ENCODE data around the gene IGF1R. TPM values are rescaled to one million over a fixed set of nuclear protein-coding genes. Genes with fewer than 3 reads are reported as not detected.

IGF1R gene
- total and polyA plus RNA-seq, 2 of the 8 experiments (the other 6 are each of a cell fraction or from before 2014, with no cell fraction given), result 32.9 to 109 TPM

DNA sequence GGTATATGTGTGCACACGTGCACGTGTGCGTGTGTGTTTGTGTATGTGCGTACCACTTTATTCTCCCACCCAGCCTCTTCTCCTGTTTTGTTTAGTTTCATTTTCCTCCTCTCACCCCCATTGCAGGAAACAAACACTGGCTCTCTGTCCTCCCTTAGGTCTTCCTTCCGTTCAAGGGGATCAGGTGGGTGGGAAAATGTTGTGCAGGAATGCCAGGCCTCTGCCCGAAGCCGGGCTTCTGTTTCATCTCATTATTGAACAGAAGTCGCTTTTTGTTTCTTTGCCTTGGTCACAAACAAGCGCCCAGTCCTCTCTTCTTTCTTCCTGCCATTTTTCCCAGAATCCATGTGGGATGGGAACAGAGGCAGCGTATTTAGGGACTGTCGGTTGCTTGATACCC lies 69.6 kb downstream of the IGF1R start:
- Histone ChIP-seq H4K91ac (replicated peaks; ENCODE audit: insufficient read length, low read length) (no peak overlapping the region), H2BK120ac (replicated peaks; ENCODE audit: low read depth, low read length) (no peak overlapping the region), H4K5ac (ENCODE audit: insufficient read length, low read depth, low read length) (no peak overlapping the region), H3K4ac (replicated peaks; ENCODE audit: insufficient read length, low read depth, low read length) (no peak overlapping the region), H2BK15ac (ENCODE audit: low read length) (peak overlapping the region; percentile 34; the same call in 1 of the 2 replicates), H3K23me2 (ENCODE audit: low read depth, low read length) (peaks cover 2% of the 10 kb centered on the region; the same call in 1 of the 2 replicates), H3K27ac (ENCODE audit: low read depth, low read length) (no peak overlapping the region), H3K4me2 (ENCODE audit: insufficient read depth in 1 of 2, low read depth in 2 of 2, low read length in 2 of 2) (peak overlapping the region in 1 of 2 experiments; percentile 53; a peak in 2 of 4 replicates), H4K20me1 (replicated peaks in 1 of 2; ENCODE audit: control insufficient read depth in 1 of 2, insufficient read depth in 2 of 2, low read length in 2 of 2) (peaks cover 25 to 40% of the 10 kb centered on the region in 2 experiments), H3K79me2 (ENCODE audit: control insufficient read depth in 1 of 2, insufficient read depth in 2 of 2, low read length in 2 of 2) (peaks cover 69 to 100% of the 10 kb centered on the region in 2 experiments), H2AFZ (ENCODE audit: low read length) (no peak overlapping the region), H3K4me3 (ENCODE audit: extremely low read depth in 1 of 4, insufficient read depth in 2 of 4, low read depth in 3 of 4, low read length in 4 of 4) (no peak overlapping the region), H3K27me3 (replicated peaks in 1 of 4; ENCODE audit: control insufficient read depth in 3 of 4, extremely low read depth in 1 of 4, insufficient read depth in 3 of 4, low read length in 3 of 4) (no peaks in the 10 kb centered on the region), H2AK5ac (ENCODE audit: low read depth, low read length) (no peak overlapping the region; the same call in 1 of the 2 replicates), H3K4me1 (replicated peaks in 1 of 4; ENCODE audit: control insufficient read depth in 3 of 4, insufficient read depth in 4 of 4, low read length in 3 of 4) (peaks cover 14 to 55% (median 47%) of the 10 kb centered on the region in 4 experiments), H3K23ac (ENCODE audit: insufficient read length) (no peak overlapping the region), H3K9me3 (ENCODE audit: insufficient read depth in 2 of 2, low read depth in 1 of 2, low read length in 1 of 2) (no peaks in the 10 kb centered on the region), H4K8ac (ENCODE audit: extremely low read depth, insufficient read depth, low read length) (no peak overlapping the region), H3K9ac (replicated peaks in 1 of 4; ENCODE audit: extremely low read depth in 1 of 4, low read depth in 3 of 4, low read length in 3 of 4) (no peak overlapping the region), H3K18ac (ENCODE audit: extremely low read depth, low read length) (no peak overlapping the region), H3K14ac (ENCODE audit: insufficient read length) (no peak overlapping the region), H3K36me3 (ENCODE audit: control insufficient read depth in 2 of 4, insufficient read depth in 4 of 4, low read length in 3 of 4) (no peaks in the 10 kb centered on the region), H2BK5ac (ENCODE audit: low read depth, low read length) (no peak overlapping the region), H2BK20ac (ENCODE audit: low read length) (no peak overlapping the region), H3K56ac (replicated peaks; ENCODE audit: insufficient read length, low read depth, low read length) (no peak overlapping the region), H2BK12ac (ENCODE audit: low read depth, low read length) (0 out of 2 replicates have a peak overlapping the region, but pooled peaks have one; percentile 30), H3K79me1 (ENCODE audit: low read depth, low read length) (peaks cover 27% of the 10 kb centered on the region)
- ChIA-PET CTCF (ENCODE audit: partially characterized antibody) (interaction anchor here (1.1 to 1.4 kb wide), 2 partner anchors 23 to 58 kb away, joined by 3 to 4 read pairs; no protein-coding TSS in a partner anchor), POLR2A (ENCODE audit: partially characterized antibody) (interaction anchor here (0.7 kb wide), 1 partner anchor 31 kb away, joined by 3 read pairs; no protein-coding TSS in a partner anchor)
- FAIRE-seq, result no peak
- DNase-seq (ENCODE audit: low read depth in 1 of 2, low spot score in 2 of 2), result no peak
- 79% methylated on average over 11 of the region's 11 CpGs; no CpG with 5 or more reads in 1 of the 2 experiments for WGBS, 2 experiments (ENCODE audit: extremely low coverage in 1 of 2, insufficient coverage in 1 of 2, insufficient read length in 1 of 2, insufficient replicate concordance in 2 of 2, low coverage in 1 of 2, low lambda C conversion rate in 2 of 2, missing lambda C conversion rate in 1 of 2)
- TF ChIP-seq RXRA (IDR thresholded peaks at IDR 0.05; ENCODE audit: insufficient read depth, low read depth, low read length), result no peak
- no peak for TF ChIP-seq CEBPB (IDR thresholded peaks at IDR 0.05; ENCODE audit: low read depth, low read length)
- TF ChIP-seq, protein P1, sequence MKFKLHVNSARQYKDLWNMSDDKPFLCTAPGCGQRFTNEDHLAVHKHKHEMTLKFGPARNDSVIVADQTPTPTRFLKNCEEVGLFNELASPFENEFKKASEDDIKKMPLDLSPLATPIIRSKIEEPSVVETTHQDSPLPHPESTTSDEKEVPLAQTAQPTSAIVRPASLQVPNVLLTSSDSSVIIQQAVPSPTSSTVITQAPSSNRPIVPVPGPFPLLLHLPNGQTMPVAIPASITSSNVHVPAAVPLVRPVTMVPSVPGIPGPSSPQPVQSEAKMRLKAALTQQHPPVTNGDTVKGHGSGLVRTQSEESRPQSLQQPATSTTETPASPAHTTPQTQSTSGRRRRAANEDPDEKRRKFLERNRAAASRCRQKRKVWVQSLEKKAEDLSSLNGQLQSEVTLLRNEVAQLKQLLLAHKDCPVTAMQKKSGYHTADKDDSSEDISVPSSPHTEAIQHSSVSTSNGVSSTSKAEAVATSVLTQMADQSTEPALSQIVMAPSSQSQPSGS (IDR thresholded peaks at IDR 0.05; ENCODE audit: low read length), result no peak
- TF ChIP-seq POLR2AphosphoS5 (IDR thresholded peaks at IDR 0.05; ENCODE audit: low read depth, low read length), result no peak
- no peak for TF ChIP-seq BACH1 (IDR thresholded peaks at IDR 0.05; ENCODE audit: low read length)
- TF ChIP-seq, protein P2, sequence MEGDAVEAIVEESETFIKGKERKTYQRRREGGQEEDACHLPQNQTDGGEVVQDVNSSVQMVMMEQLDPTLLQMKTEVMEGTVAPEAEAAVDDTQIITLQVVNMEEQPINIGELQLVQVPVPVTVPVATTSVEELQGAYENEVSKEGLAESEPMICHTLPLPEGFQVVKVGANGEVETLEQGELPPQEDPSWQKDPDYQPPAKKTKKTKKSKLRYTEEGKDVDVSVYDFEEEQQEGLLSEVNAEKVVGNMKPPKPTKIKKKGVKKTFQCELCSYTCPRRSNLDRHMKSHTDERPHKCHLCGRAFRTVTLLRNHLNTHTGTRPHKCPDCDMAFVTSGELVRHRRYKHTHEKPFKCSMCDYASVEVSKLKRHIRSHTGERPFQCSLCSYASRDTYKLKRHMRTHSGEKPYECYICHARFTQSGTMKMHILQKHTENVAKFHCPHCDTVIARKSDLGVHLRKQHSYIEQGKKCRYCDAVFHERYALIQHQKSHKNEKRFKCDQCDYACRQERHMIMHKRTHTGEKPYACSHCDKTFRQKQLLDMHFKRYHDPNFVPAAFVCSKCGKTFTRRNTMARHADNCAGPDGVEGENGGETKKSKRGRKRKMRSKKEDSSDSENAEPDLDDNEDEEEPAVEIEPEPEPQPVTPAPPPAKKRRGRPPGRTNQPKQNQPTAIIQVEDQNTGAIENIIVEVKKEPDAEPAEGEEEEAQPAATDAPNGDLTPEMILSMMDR (IDR thresholded peaks at IDR 0.05; ENCODE audit: control extremely low read depth in 1 of 3, insufficient read depth in 1 of 3, low read depth in 1 of 3, low read length in 3 of 3), result no peak
- no peak for TF ChIP-seq CTBP2 (IDR thresholded peaks at IDR 0.05; ENCODE audit: borderline replicate concordance, insufficient read depth, insufficient read length, low read length)
- TF ChIP-seq CBX8 (IDR thresholded peaks at IDR 0.05; ENCODE audit: borderline replicate concordance, low read depth, low read length), result no peak
- no peak for TF ChIP-seq YY1 (IDR thresholded peaks at IDR 0.05; ENCODE audit: low read depth, low read length)
